ENCODE data around the gene TRIM16.
"Not testable (repeated sequence)": the region's sequence is repeated elsewhere in the genome, so short reads cannot be mapped to it uniquely, and the experiment has no call there.

DNA sequence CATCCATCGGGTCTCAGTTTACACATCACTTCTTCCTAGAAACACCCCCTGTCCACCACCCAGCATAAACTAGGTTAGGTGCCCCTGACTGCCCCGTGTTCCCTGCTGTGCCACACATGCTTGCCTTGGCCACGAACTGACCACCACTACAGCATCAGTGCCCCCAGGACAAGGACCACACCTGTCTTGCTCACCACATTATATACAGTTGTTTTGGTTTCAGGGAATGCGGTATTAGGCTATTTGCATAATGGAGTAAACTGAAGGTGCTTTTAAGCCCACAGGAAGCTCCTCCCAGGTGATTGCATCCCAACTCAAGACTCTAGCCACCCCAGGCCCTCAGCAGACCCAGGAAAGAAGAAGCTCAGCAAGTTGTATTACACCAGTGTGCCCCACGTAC is 100.8 kb downstream of the TRIM16 start:
- not testable (repeated sequence) for TF ChIP-seq CTCF, POLR2A (IDR thresholded peaks at IDR 0.05)

Data from tibial nerve (tissue), 3 donors.